K562 (cell line): ENCODE measurements around the gene MINDY4. TPM values are rescaled to one million over a fixed set of nuclear protein-coding genes. Genes with fewer than 3 reads are reported as not detected.

ENCODE experiments used
- ATAC-seq: fragments of 200-7000 bp; cut with Tn5 transposase; 3 replicates; pipeline ENCODE4 v1.9.1; 2020; ENCODE audit warnings: moderate library complexity
- BruUV-seq: library from RNA; stranded (reverse); fragments of 400-500 nt; replicated peaks from 2 replicates; lab custom pipeline; 2021; lab: Mats Ljungman, UMichigan
- CTCF ChIA-PET: fragments of 300-600 bp; formaldehyde crosslinking; extraction: SDS; loops from one replicate; lab custom pipeline; 2021; ENCODE audit warnings: low intra/inter-chr PET ratio; lab: Yijun Ruan, JAX
- POLR2A ChIA-PET: fragments of 300-600, 350-650 bp; sonication (Branson Sonifier 250); formaldehyde crosslinking; extraction: SDS; loops from one replicate; lab custom pipeline; 2021; ENCODE audit warnings: antibody characterized with exemption, inconsistent platforms; lab: Yijun Ruan, JAX
- DNase-seq, 4 experiments: peaks; one replicate each; pipeline versions ENCODE4 v3.0.0 to v3.0.0-alpha.2; 2011 to 2018; ENCODE audit warnings: low spot score in 3 of 4, mixed read lengths in 3 of 4; ENCODE audit errors: extremely low read depth in 1 of 4
- FAIRE-seq: peaks from 2 replicates; lab custom pipeline; 2011; peaks lifted over from hg19 to GRCh38; lab: Jason Lieb, UNC
- H2AFZ ChIP-seq: 2 replicates; pipeline ENCODE4 v1.6.0; 2011; ENCODE audit warnings: low read depth, low read length, control low read depth, inconsistent platforms
- H3K27ac ChIP-seq: fragments of 200-600 bp; 3 replicates; pipeline ENCODE4 v1.8.0; 2011; ENCODE audit warnings: low read depth, mild to moderate bottlenecking, control low read depth, inconsistent platforms, low read length, moderate library complexity, mixed read lengths; ENCODE audit errors: extremely low read depth
- H3K27me3 ChIP-seq, 2 experiments: fragments of 300-600 bp in 1 of 2; 2 replicates in 1 of 2; 3 replicates in 1 of 2; pipeline versions ENCODE4 v1.6.0 to v1.8.0; 2011; ENCODE audit warnings: inconsistent platforms in 2 of 2, low read length in 2 of 2, mild to moderate bottlenecking in 1 of 2, mixed read lengths in 1 of 2, moderate library complexity in 1 of 2; ENCODE audit not compliant: control insufficient read depth in 2 of 2, insufficient read depth in 2 of 2
- H3K36me3 ChIP-seq: fragments of 300-600 bp; 3 replicates; pipeline ENCODE4 v1.8.0; 2011; ENCODE audit warnings: mild to moderate bottlenecking, low read length, inconsistent platforms; ENCODE audit not compliant: control insufficient read depth, insufficient read depth
- H3K4me1 ChIP-seq, 2 experiments: fragments of 200-600 bp in 1 of 2; replicated peaks in 1 of 2; 2 replicates in 1 of 2; 3 replicates in 1 of 2; pipeline versions ENCODE4 v1.5.1 to v1.8.0; 2011; ENCODE audit warnings: inconsistent platforms in 2 of 2, low read length in 2 of 2, mild to moderate bottlenecking in 1 of 2, mixed read lengths in 1 of 2, moderate library complexity in 1 of 2; ENCODE audit not compliant: control insufficient read depth in 2 of 2, insufficient read depth in 2 of 2
- H3K4me2 ChIP-seq: 2 replicates; pipeline ENCODE4 v1.6.1; 2011; ENCODE audit warnings: low read length, control low read depth, inconsistent platforms, mixed read lengths; ENCODE audit not compliant: insufficient read depth
- H3K4me3 ChIP-seq: fragments of 200-600 bp; sonication (generic), shearing (Covaris generic); 2 replicates; pipeline ENCODE4 v1.5.1; 2016; ENCODE audit warnings: control low read depth, inconsistent platforms
- H3K79me2 ChIP-seq: fragments of 200-600 bp; 3 replicates; pipeline ENCODE4 v1.8.0; 2011; ENCODE audit warnings: low read length, inconsistent platforms; ENCODE audit not compliant: control insufficient read depth, insufficient read depth
- H3K9ac ChIP-seq, 2 experiments: 2 replicates each; pipeline versions ENCODE4 v1.6.0 to v1.6.1; 2011; ENCODE audit warnings: low read depth in 2 of 2, low read length in 2 of 2, control low read depth in 1 of 2, inconsistent platforms in 1 of 2, mild to moderate bottlenecking in 1 of 2, mixed read lengths in 1 of 2; ENCODE audit not compliant: insufficient read depth in 1 of 2
- H3K9me1 ChIP-seq: one replicate; pipeline ENCODE4 v1.6.0; 2011; ENCODE audit warnings: inconsistent platforms, mild to moderate bottlenecking, low read length, moderate library complexity; ENCODE audit not compliant: control insufficient read depth, insufficient read depth
- H3K9me3 ChIP-seq: replicated peaks from 2 replicates; pipeline ENCODE4 v1.5.1; 2011; ENCODE audit warnings: low read depth, low read length, inconsistent platforms; ENCODE audit not compliant: control insufficient read depth, insufficient read depth
- H4K20me1 ChIP-seq: replicated peaks from 2 replicates; pipeline ENCODE4 v1.6.1; 2011; ENCODE audit warnings: low read length, inconsistent platforms, mixed read lengths; ENCODE audit not compliant: control insufficient read depth, insufficient read depth
- CREBBP ChIP-seq: IDR thresholded peaks from one replicate; pipeline ENCODE4 v1.6.1; 2012; ENCODE audit warnings: low read depth, mild to moderate bottlenecking, control low read depth, inconsistent platforms, low read length
- GATAD2B ChIP-seq: fragments of 450-650 bp; IDR thresholded peaks from 2 replicates; pipeline ENCODE4 v1.6.1; 2017; ENCODE audit warnings: mild to moderate bottlenecking, borderline replicate concordance
- HMGN3 ChIP-seq: IDR thresholded peaks from 2 replicates; pipeline ENCODE4 v1.6.1; 2011; ENCODE audit warnings: borderline replicate concordance, low read depth, mild to moderate bottlenecking, mixed read lengths, low read length; ENCODE audit not compliant: insufficient read length; ENCODE audit errors: extremely low read depth
- MCM7 ChIP-seq, 2 experiments: fragments of 450-650 bp; IDR thresholded peaks; 2 replicates each; pipeline ENCODE4 v1.6.1; 2016 to 2018
- MYBL2 ChIP-seq, 2 experiments: fragments of 450-650 bp in 1 of 2; sonication (generic) in 1 of 2; formaldehyde crosslinking in 1 of 2; IDR thresholded peaks; 2 replicates each; pipeline versions ENCODE4 v1.6.1 to v1.8.1; 2017 to 2022; ENCODE audit warnings: borderline replicate concordance in 1 of 2, inconsistent platforms in 1 of 2, low read depth in 1 of 2, mild to moderate bottlenecking in 1 of 2, missing genetic modification reagents in 1 of 2, moderate library complexity in 1 of 2
- PHB ChIP-seq: fragments of 250-450 bp; sonication (Bioruptor Pico); IDR thresholded peaks from 2 replicates; pipeline ENCODE4 v1.5.0; 2021
- POLR3A ChIP-seq: IDR thresholded peaks from 2 replicates; pipeline ENCODE4 v1.6.1; 2011; ENCODE audit warnings: borderline replicate concordance, mild to moderate bottlenecking, moderate library complexity; ENCODE audit not compliant: insufficient read length, insufficient read depth; ENCODE audit errors: extremely low read depth
- SMAD4 ChIP-seq: fragments of 250-450 bp; sonication (Bioruptor Pico); conservative IDR thresholded peaks from 2 replicates; pipeline ENCODE4 v1.8.0; 2021; ENCODE audit warnings: inconsistent platforms, mild to moderate bottlenecking, moderate library complexity
- SOX6 ChIP-seq: fragments of 450-650 bp; IDR thresholded peaks from 2 replicates; pipeline ENCODE4 v1.6.1; 2014; ENCODE audit warnings: mild to moderate bottlenecking
- TRIM28 ChIP-seq: fragments of 450-650 bp; IDR thresholded peaks from 2 replicates; pipeline ENCODE4 v1.6.1; 2017
- YY1 ChIP-seq, 3 experiments: IDR thresholded peaks; 2 replicates each; pipeline ENCODE4 v1.6.1; 2011; ENCODE audit warnings: low read length in 2 of 3, mild to moderate bottlenecking in 2 of 3, moderate library complexity in 2 of 3, borderline replicate concordance in 1 of 3, control low read depth in 1 of 3, low read depth in 1 of 3; ENCODE audit not compliant: insufficient read depth in 3 of 3, insufficient replicate concordance in 2 of 3, control insufficient read depth in 1 of 3, insufficient read length in 1 of 3; ENCODE audit errors: extremely low read depth in 1 of 3
- ZNF134 ChIP-seq: fragments of 250-450 bp; sonication (Bioruptor Pico); conservative IDR thresholded peaks from 2 replicates; pipeline ENCODE4 v1.4.0; 2020
- ZNF263 ChIP-seq: sonication (generic); formaldehyde crosslinking; IDR thresholded peaks from 2 replicates; pipeline ENCODE4 v1.8.0; 2022; ENCODE audit warnings: mild to moderate bottlenecking, missing genetic modification reagents, borderline replicate concordance
- ZNF408 ChIP-seq: fragments of 250-450 bp; sonication (Bioruptor Pico); IDR thresholded peaks from 2 replicates; pipeline ENCODE4 v1.4.0; 2020; ENCODE audit warnings: low read depth, mild to moderate bottlenecking, moderate library complexity
- WGBS: fragments of 100-300 bp; shearing (Covaris generic); methylation state at CpG from one replicate; pipeline ENCODE4 v1.1.6; 2016; ENCODE audit warnings: low coverage, mixed read lengths; ENCODE audit not compliant: insufficient coverage; ENCODE audit errors: missing lambda C conversion rate; 5-methylcytosine and 5-hydroxymethylcytosine counted together
- in situ Hi-C: fragments of 300-500 bp; cut with MboI; formaldehyde crosslinking; loops from 4 replicates; pipeline ENCODE4 v1.15.0; 2018; ENCODE audit warnings: inconsistent platforms, mixed read lengths
- intact Hi-C: fragments of 100-400 bp; cut with micrococcal nuclease; formaldehyde crosslinking; loops from 2 replicates; pipeline ENCODE4 v1.14.2; 2022
- polyA plus RNA-seq, 8 experiments: library from polyadenylated mRNA; depleted of rRNA in 4 of 8; stranded (reverse) in 5 of 8; unstranded in 3 of 8; fragments of >200 nt; fragmentation: Nextera tagmentation in 2 of 8; fragmentation: Illumina TruSeq in 1 of 8; extraction: Ambion mirVana in 2 of 8; extraction: Trizol in 1 of 8; gene quantifications; 2 replicates each; pipeline versions ENCODE4 v1.2.1 to v1.2.3, GENCODE V29; 2011 to 2014; ENCODE audit warnings: inconsistent platforms in 1 of 8, missing spikeins in 1 of 8
- total RNA-seq, 7 experiments: library from RNA; depleted of rRNA in 6 of 7; stranded (reverse); fragments of >200 nt in 6 of 7; fragmentation: Illumina TruSeq in 2 of 7; extraction: Trizol in 2 of 7; gene quantifications; 2 replicates each; pipeline versions ENCODE4 v1.2.1 to v1.2.3, GENCODE V29; 2011 to 2021; ENCODE audit warnings: low replicate concordance in 1 of 7
- TF ChIP-seq, protein P1 (sequence below): sonication (generic); formaldehyde crosslinking; IDR thresholded peaks from 2 replicates; pipeline ENCODE4 v1.9.0; 2022; ENCODE audit warnings: mild to moderate bottlenecking, missing genetic modification reagents
- TF ChIP-seq, protein P2 (sequence below): fragments of 250-450 bp; sonication (Bioruptor Pico); IDR thresholded peaks from 2 replicates; pipeline ENCODE4 v1.8.0; 2021; ENCODE audit warnings: borderline replicate concordance, mild to moderate bottlenecking, moderate library complexity; ENCODE audit not compliant: poor library complexity, severe bottlenecking
- TF ChIP-seq, protein P3 (sequence below): fragments of 250-450 bp; sonication (Bioruptor Pico); IDR thresholded peaks from 2 replicates; pipeline ENCODE4 v1.5.1; 2021; ENCODE audit warnings: mild to moderate bottlenecking

The MINDY4 gene
- total and polyA plus RNA-seq, 9 of the 15 experiments (the other 6 are each of a cell fraction or from before 2014, with no cell fraction given), result 2.1 to 16.7 (median 11.0) TPM

DNA sequence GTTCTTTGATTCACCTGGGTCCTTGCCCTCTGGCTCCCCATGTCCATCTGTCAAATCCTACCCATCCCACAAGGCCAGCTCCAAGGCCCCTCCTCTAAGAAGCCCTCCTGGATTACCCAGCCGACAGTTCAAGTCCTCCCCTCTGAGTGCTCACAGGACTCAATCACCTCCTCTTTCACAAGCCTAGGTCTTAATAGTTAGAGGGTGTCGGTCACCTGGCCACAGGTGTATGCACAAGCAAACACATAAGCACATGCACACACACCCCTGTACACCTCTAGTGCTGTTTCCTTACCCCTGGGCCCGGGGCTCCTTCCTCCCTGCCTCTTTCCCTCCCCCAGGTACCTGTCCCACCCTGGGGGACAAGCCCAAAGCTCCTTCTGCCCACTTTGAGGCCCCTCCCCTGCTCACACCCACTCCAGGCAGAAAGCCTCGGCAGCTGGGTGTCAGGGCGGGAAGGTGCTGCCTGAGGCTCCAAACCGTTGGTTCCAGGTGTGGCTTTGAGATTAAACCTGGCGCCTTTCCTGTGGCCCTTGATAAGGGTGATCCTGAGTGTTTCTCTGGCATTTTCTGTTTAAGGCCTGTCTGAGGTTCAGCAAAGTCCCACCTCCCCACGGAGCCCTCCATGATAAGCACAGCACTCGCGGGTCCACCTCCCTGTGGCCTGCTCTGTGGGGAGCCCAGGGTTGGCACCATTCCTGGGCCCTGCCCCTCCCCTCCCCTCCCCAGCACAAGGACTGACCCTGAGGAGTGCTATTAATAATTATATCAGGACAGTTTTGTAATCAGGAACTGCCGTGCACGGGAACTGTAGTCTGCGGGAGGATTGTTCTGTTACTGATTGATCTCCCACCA, 125.8 kb downstream of the MINDY4 start:
- peak overlapping the region; percentile 44 for H3K4me2 ChIP-seq
- WGBS, result 5% methylated on average over 12 of the region's 13 CpGs
- no peaks in the 10 kb centered on the region for H3K9me3 ChIP-seq
- H3K9me1 ChIP-seq, result no peaks in the 10 kb centered on the region
- ChIA-PET CTCF (no interaction called here), POLR2A (interaction anchor here (0.6 to 1.6 kb wide), 7 partner anchors 13 to 500 kb away, joined by 3 to 6 read pairs (median 3); no protein-coding TSS in a partner anchor)
- no peaks in the 10 kb centered on the region for H3K36me3 ChIP-seq
- BruUV-seq, result no TSS peak
- H3K27me3 ChIP-seq, result no peaks in the 10 kb centered on the region
- intact Hi-C loops, result loop anchor here (2.0 to 10.0 kb wide), 4 partner anchors 18 to 135 kb away; no protein-coding TSS in a partner anchor
- peaks cover 28 to 57% of the 10 kb centered on the region in 2 experiments for H3K4me1 ChIP-seq
- no peaks in the 10 kb centered on the region for H3K79me2 ChIP-seq
- in situ Hi-C loops, result no loop called here
- H3K4me3 ChIP-seq, result no peak overlapping the region
- peak; percentile 88 to 92 (median 90) for DNase-seq
- no peak overlapping the region for H2AFZ ChIP-seq
- no peaks in the 10 kb centered on the region for H4K20me1 ChIP-seq
- H3K27ac ChIP-seq, result peak overlapping the region; percentile 32
- FAIRE-seq, result peak; percentile 89
- ATAC-seq, result peak; percentile 77
- H3K9ac ChIP-seq, result peak overlapping the region in 1 of 2 experiments; percentile 77; a peak in 3 of 4 replicates
- TF ChIP-seq, protein P1, sequence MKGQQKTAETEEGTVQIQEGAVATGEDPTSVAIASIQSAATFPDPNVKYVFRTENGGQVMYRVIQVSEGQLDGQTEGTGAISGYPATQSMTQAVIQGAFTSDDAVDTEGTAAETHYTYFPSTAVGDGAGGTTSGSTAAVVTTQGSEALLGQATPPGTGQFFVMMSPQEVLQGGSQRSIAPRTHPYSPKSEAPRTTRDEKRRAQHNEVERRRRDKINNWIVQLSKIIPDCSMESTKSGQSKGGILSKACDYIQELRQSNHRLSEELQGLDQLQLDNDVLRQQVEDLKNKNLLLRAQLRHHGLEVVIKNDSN, result 0 out of 2 replicates have a peak, but pooled peaks have one; percentile 19
- TF ChIP-seq ZNF408 (no peak), PHB (CRISPR knock-in tag) (no peak), ZNF263 (CRISPR knock-in tag) (peak; percentile 65), POLR3A (no peak), YY1 (IDR thresholded peaks at IDR 0.05; ENCODE audit: borderline replicate concordance in 1 of 3, control insufficient read depth in 1 of 3, extremely low read depth in 1 of 3, insufficient read depth in 3 of 3, insufficient read length in 1 of 3, insufficient replicate concordance in 2 of 3, low read depth in 1 of 3, low read length in 2 of 3) (peak in 1 of 3 experiments; percentile 22), GATAD2B (peak; percentile 43; the same call in 1 of the 2 replicates), MCM7 (IDR thresholded peaks at IDR 0.05) (no peak), ZNF134 (0 out of 2 replicates have a peak, but pooled peaks have one; percentile 47), HMGN3 (peak; percentile 81), SMAD4 (CRISPR knock-in tag) (peak; percentile 89), CREBBP (no peak), MYBL2 (IDR thresholded peaks at IDR 0.05; ENCODE audit: low read depth) (peak; percentile 44; the same call in 1 of the 2 replicates), MYBL2 (CRISPR knock-in tag; IDR thresholded peaks at IDR 0.05; ENCODE audit: borderline replicate concordance) (no peak), TRIM28 (no peak), SOX6 (peak; percentile 78)
- TF ChIP-seq, protein P2, sequence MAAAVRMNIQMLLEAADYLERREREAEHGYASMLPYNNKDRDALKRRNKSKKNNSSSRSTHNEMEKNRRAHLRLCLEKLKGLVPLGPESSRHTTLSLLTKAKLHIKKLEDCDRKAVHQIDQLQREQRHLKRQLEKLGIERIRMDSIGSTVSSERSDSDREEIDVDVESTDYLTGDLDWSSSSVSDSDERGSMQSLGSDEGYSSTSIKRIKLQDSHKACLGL (CRISPR knock-in tag), result no peak
- TF ChIP-seq, protein P3, sequence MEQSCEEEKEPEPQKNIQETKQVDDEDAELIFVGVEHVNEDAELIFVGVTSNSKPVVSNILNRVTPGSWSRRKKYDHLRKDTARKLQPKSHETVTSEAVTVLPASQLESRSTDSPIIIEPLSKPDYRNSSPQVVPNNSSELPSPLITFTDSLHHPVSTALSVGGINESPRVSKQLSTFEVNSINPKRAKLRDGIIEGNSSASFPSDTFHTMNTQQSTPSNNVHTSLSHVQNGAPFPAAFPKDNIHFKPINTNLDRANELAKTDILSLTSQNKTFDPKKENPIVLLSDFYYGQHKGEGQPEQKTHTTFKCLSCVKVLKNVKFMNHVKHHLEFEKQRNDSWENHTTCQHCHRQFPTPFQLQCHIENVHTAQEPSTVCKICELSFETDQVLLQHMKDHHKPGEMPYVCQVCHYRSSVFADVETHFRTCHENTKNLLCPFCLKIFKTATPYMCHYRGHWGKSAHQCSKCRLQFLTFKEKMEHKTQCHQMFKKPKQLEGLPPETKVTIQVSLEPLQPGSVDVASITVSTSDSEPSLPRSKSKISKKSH (CRISPR knock-in tag), result no peak
